HepG2 (cell line): ENCODE data around the gene CDX1. TPM values are rescaled to one million over a fixed set of nuclear protein-coding genes. Genes with fewer than 3 reads are reported as not detected.

Experiments used
- DNMT3B ChIP-seq: conservative IDR thresholded peaks from 2 replicates; pipeline ENCODE4 v1.6.1; 2016; ENCODE audit warnings: missing biosample characterization, control low read depth
- DRAP1 ChIP-seq: IDR thresholded peaks from 2 replicates; pipeline ENCODE4 v1.6.1; 2016; ENCODE audit warnings: missing genetic modification reagents, missing compliant biosample characterization
- ELF1 ChIP-seq: sonication (generic); formaldehyde crosslinking; IDR thresholded peaks from 2 replicates; pipeline ENCODE4 v1.4.0; 2020; ENCODE audit warnings: missing genetic modification reagents
- HNF4G ChIP-seq, 2 experiments: sonication (generic) in 1 of 2; formaldehyde crosslinking in 1 of 2; IDR thresholded peaks; 2 replicates each; pipeline versions ENCODE4 v1.4.0 to v1.6.1; 2011 to 2020; ENCODE audit warnings: borderline replicate concordance in 2 of 2, low read depth in 2 of 2, mild to moderate bottlenecking in 2 of 2, low read length in 1 of 2, missing genetic modification reagents in 1 of 2, moderate library complexity in 1 of 2
- LCORL ChIP-seq, 2 experiments: fragments of 450-650 bp in 1 of 2; sonication (generic) in 1 of 2; formaldehyde crosslinking in 1 of 2; IDR thresholded peaks; 2 replicates each; pipeline versions ENCODE4 v1.5.0 to v1.6.1; 2017 to 2020; ENCODE audit warnings: antibody characterized with exemption in 1 of 2, missing genetic modification reagents in 1 of 2
- MEF2D ChIP-seq: sonication (generic); formaldehyde crosslinking; IDR thresholded peaks from 2 replicates; pipeline ENCODE4 v1.5.1; 2020; ENCODE audit warnings: mild to moderate bottlenecking, missing genetic modification reagents
- NFKB2 ChIP-seq: sonication (generic); formaldehyde crosslinking; IDR thresholded peaks from 2 replicates; pipeline ENCODE4 v1.4.0; 2020; ENCODE audit warnings: missing genetic modification reagents, borderline replicate concordance
- NR2F2 ChIP-seq: IDR thresholded peaks from 2 replicates; pipeline ENCODE4 v1.6.1; 2012; ENCODE audit warnings: low read depth, inconsistent platforms, borderline replicate concordance
- RFX1 ChIP-seq: fragments of 450-650 bp; IDR thresholded peaks from 2 replicates; pipeline ENCODE4 v1.6.1; 2017
- SNAPC5 ChIP-seq: sonication (generic); formaldehyde crosslinking; IDR thresholded peaks from 2 replicates; pipeline ENCODE4 v1.8.1; 2023; ENCODE audit warnings: mild to moderate bottlenecking, missing genetic modification reagents, borderline replicate concordance
- SP1 ChIP-seq, 2 experiments: fragments of 450-650 bp in 1 of 2; sonication (generic) in 1 of 2; formaldehyde crosslinking in 1 of 2; IDR thresholded peaks; 2 replicates each; pipeline versions ENCODE4 v1.4.0 to v1.6.1; 2016 to 2020; ENCODE audit warnings: missing genetic modification reagents in 1 of 2
- TGIF2 ChIP-seq: IDR thresholded peaks from 2 replicates; pipeline ENCODE4 v1.6.1; 2016; ENCODE audit warnings: control low read depth, missing compliant biosample characterization
- THRA ChIP-seq: sonication (generic); formaldehyde crosslinking; IDR thresholded peaks from 2 replicates; pipeline ENCODE4 v1.4.0; 2020; ENCODE audit warnings: missing genetic modification reagents, borderline replicate concordance
- ZFY ChIP-seq: sonication (generic); formaldehyde crosslinking; IDR thresholded peaks from 2 replicates; pipeline ENCODE4 v1.4.0; 2020; ENCODE audit warnings: missing genetic modification reagents
- ZNF230 ChIP-seq: sonication (generic); formaldehyde crosslinking; IDR thresholded peaks from 2 replicates; pipeline ENCODE4 v1.4.0; 2020; ENCODE audit warnings: mild to moderate bottlenecking, missing genetic modification reagents
- ZNF274 ChIP-seq: sonication (generic); formaldehyde crosslinking; IDR thresholded peaks from 2 replicates; pipeline ENCODE4 v1.5.1; 2020; ENCODE audit warnings: mild to moderate bottlenecking, missing genetic modification reagents
- ZNF710 ChIP-seq: sonication (generic); formaldehyde crosslinking; IDR thresholded peaks from 2 replicates; pipeline ENCODE4 v1.5.0; 2020; ENCODE audit warnings: mild to moderate bottlenecking, missing genetic modification reagents, borderline replicate concordance
- ZNF800 ChIP-seq: sonication (generic); formaldehyde crosslinking; IDR thresholded peaks from 2 replicates; pipeline ENCODE4 v1.4.0; 2020; ENCODE audit warnings: missing genetic modification reagents
- ZNF879 ChIP-seq: sonication (generic); formaldehyde crosslinking; IDR thresholded peaks from 2 replicates; pipeline ENCODE4 v1.8.1; 2023; ENCODE audit warnings: missing genetic modification reagents
- ZSCAN21 ChIP-seq: sonication (generic); formaldehyde crosslinking; IDR thresholded peaks from 2 replicates; pipeline ENCODE4 v1.8.0; 2022; ENCODE audit warnings: mild to moderate bottlenecking, missing genetic modification reagents, moderate library complexity, borderline replicate concordance
- polyA plus RNA-seq, 8 experiments: library from polyadenylated mRNA; depleted of rRNA in 3 of 8; stranded (reverse) in 7 of 8; unstranded in 1 of 8; fragments of >200 nt; fragmentation: Illumina TruSeq in 4 of 8; extraction: Trizol in 4 of 8; gene quantifications; 2 replicates each; pipeline versions ENCODE4 v1.2.1 to v1.2.3, GENCODE V29; 2011 to 2016; ENCODE audit warnings: low read depth in 4 of 8, missing spikeins in 1 of 8, mixed read lengths in 1 of 8; ENCODE audit not compliant: insufficient read depth in 1 of 8
- total RNA-seq, 5 experiments: library from RNA; depleted of rRNA; stranded (reverse); fragments of >200 nt; fragmentation: Illumina TruSeq; extraction: Trizol; gene quantifications; 2 replicates each; pipeline ENCODE4 v1.2.3, GENCODE V29; 2016; ENCODE audit warnings: low read depth in 1 of 5

Gene CDX1
- total and polyA plus RNA-seq, 2 of the 13 experiments (the other 11 are each of a cell fraction or from before 2014, with no cell fraction given) = not detected

GRCh38 chr5:150142185-150142958 is 24.2 kb upstream of the CDX1 start (continued):
- TF ChIP-seq NR2F2 (no peak), ZNF710 (0 out of 2 replicates have a peak, but pooled peaks have one; percentile 19), ZNF879 (CRISPR knock-in tag) (no peak), HNF4G (IDR thresholded peaks at IDR 0.05; ENCODE audit: borderline replicate concordance, low read depth, low read length) (peak; percentile 54; the same call in 1 of the 2 replicates), HNF4G (CRISPR knock-in tag; IDR thresholded peaks at IDR 0.05; ENCODE audit: borderline replicate concordance, low read depth) (no peak; the same call in 1 of the 2 replicates), NFKB2 (CRISPR knock-in tag) (peak; percentile 81; the same call in 1 of the 2 replicates), ZNF800 (CRISPR knock-in tag) (no peak), TGIF2 (no peak), DRAP1 (CRISPR knock-in tag) (no peak), THRA (no peak), DNMT3B (no peak), RFX1 (no peak), ZNF230 (CRISPR knock-in tag) (no peak), ELF1 (CRISPR knock-in tag) (no peak), ZFY (CRISPR knock-in tag) (peak; percentile 67), MEF2D (0 out of 2 replicates have a peak, but pooled peaks have one; percentile 3), LCORL (IDR thresholded peaks at IDR 0.05) (no peak), LCORL (CRISPR knock-in tag; IDR thresholded peaks at IDR 0.05) (no peak), SNAPC5 (CRISPR knock-in tag) (no peak), ZSCAN21 (CRISPR knock-in tag) (peak; percentile 58; the same call in 1 of the 2 replicates), SP1 (IDR thresholded peaks at IDR 0.05) (no peak), SP1 (CRISPR knock-in tag; IDR thresholded peaks at IDR 0.05) (no peak), ZNF274 (CRISPR knock-in tag) (peak; percentile 66; the same call in 1 of the 2 replicates)
